NT2/D1 (cell line): Measurements from ENCODE around the gene TTC34.

Experiments
- SUZ12 ChIP-seq: IDR thresholded peaks from 2 replicates; pipeline ENCODE4 v1.6.1; 2011; ENCODE audit not compliant: insufficient read length, insufficient read depth; ENCODE audit errors: extremely low read depth
- ZNF274 ChIP-seq: IDR thresholded peaks from 2 replicates; pipeline ENCODE4 v1.6.1; 2011; ENCODE audit warnings: mild to moderate bottlenecking, low read depth, low read length

GRCh38 chr1:2801535-2802291, at the start of gene TTC34:
- no peak for TF ChIP-seq ZNF274
- TF ChIP-seq SUZ12: no peak
